Activated CD8-positive, alpha-beta memory T cell treated with anti-CD3 and anti-CD28 coated beads, Interleukin-2, amount 50 U/mL, for 1 hour (primary cell): ENCODE measurements around the gene DDX39A.
"Not testable (repeated sequence)": the region's sequence is repeated elsewhere in the genome, so short reads cannot be mapped to it uniquely, and the experiment has no call there.

ENCODE experiments used
- DNase-seq: peaks from one replicate; pipeline ENCODE4 v3.0.0-alpha.2; 2020; ENCODE audit errors: extremely low read depth

Gene DDX39A

GRCh38 chr19:14408491-14409145 lies 10.5 kb downstream of the DDX39A start:
- no peak for DNase-seq

GRCh38 chr19:14407605-14408484 lies 11.3 kb downstream of the DDX39A start:
- DNase-seq = no peak

GRCh38 chr19:14406645-14407401 lies 12.3 kb downstream of the DDX39A start:
- no peak for DNase-seq

- peak; percentile 66 for DNase-seq
These were observed 13.1 kb downstream of the DDX39A start for GRCh38 chr19:14405758-14406644.

GRCh38 chr19:14405380-14405757 lies 13.8 kb downstream of the DDX39A start:
- DNase-seq = no peak

- no peak for DNase-seq
These were observed 14.8 kb downstream of the DDX39A start for GRCh38 chr19:14404312-14404711.

GRCh38 chr19:14403145-14403930 lies 15.8 kb downstream of the DDX39A start:
- not testable (repeated sequence) for DNase-seq

GRCh38 chr19:14402332-14403144 lies 16.6 kb downstream of the DDX39A start:
- DNase-seq = no peak

GRCh38 chr19:14401468-14402195 lies 17.5 kb downstream of the DDX39A start:
- DNase-seq = no peak

GRCh38 chr19:14400951-14401431 lies 18.1 kb downstream of the DDX39A start:
- no peak for DNase-seq

- not testable (repeated sequence) for DNase-seq
These were observed 22.0 kb downstream of the DDX39A start for GRCh38 chr19:14397168-14397567.

- DNase-seq = not testable (repeated sequence)
These were observed 22.4 kb downstream of the DDX39A start for GRCh38 chr19:14396730-14397129.

- no peak for DNase-seq
These were observed 23.3 kb downstream of the DDX39A start for GRCh38 chr19:14395710-14396336.

- no peak for DNase-seq
These were observed 23.9 kb downstream of the DDX39A start for GRCh38 chr19:14395262-14395661.

- DNase-seq = no peak
These were observed 25.0 kb downstream of the DDX39A start for GRCh38 chr19:14394167-14394566.

- no peak for DNase-seq
These were observed 25.8 kb downstream of the DDX39A start for GRCh38 chr19:14393329-14393728.

GRCh38 chr19:14391156-14391821 lies 27.9 kb downstream of the DDX39A start:
- no peak for DNase-seq

GRCh38 chr19:14390548-14390947 lies 28.6 kb downstream of the DDX39A start:
- no peak for DNase-seq
